NK-92 treated with Interleukin-12 subunit alpha and Interleukin-12 subunit beta, amount 100 ng/mL, for 24 hours (cell line): ENCODE data around the gene WWTR1.

Source experiments
- DNase-seq: peaks from one replicate; lab custom pipeline; 2025; lab: John Stamatoyannopoulos, UW

The WWTR1 gene

DNA sequence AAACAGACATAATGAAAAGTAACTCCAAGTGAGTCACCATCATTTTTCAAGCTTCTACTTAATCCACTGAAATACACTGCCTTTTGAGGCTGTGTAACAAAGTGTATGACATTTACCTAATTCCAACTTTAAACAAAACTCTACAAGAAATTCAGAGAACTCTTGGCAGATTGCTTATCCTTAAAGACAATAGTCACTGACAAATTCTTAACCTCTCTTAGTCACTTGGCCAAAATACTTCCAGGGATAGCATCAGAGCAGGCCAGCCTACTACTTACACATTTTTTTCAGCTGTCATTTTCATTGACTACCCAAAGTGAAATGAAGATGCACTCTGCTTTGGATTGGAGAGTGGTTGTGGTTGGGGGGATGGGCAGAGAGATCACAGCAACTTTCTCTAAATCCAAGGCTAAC lies 3.6 kb downstream of the WWTR1 start:
- no peak for DNase-seq

- no peak for DNase-seq
Observed at GRCh38 chr3:149653564-149653963, 4.3 kb downstream of the WWTR1 start.

GRCh38 chr3:149653136-149653535 lies 4.7 kb downstream of the WWTR1 start:
- DNase-seq = no peak

DNA sequence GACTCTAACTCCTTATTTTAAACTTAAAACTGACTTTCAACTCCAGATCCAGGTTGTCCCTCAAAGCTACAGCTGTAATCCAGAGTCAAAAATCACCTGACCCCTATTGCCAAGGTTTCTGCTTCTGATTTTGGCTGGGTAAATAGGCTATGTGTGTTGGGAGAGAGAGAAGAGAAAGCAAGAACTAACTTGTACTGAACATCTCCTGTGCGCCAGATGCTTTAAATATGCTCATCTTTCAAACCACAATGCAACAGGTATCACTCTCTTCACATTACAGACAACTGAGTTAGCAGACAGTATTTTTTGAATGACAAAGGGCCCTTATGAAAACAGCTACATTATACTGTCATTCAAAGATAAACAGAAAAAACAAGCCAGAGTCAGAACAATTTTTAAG lies 7.0 kb downstream of the WWTR1 start:
- no peak for DNase-seq

DNA sequence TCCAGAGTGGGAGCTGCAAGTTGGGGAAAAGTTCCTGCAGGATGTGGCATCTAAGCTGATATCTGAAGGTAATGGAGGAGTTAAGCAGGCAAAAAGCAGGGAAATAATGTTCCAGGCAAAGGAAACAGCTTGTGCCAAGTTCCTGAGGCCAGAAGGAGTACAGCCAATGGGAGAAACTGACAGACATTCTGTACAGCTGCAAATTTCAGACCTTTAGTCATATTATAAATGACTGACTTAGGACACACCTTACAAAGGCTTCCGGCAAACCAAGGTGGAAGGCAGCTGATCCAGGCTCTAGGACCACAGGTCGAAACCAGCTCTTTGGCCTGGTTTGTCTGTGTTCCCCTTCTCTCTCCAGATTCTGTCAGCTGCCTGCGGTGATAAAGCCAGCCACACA lies 9.3 kb downstream of the WWTR1 start:
- no peak for DNase-seq

DNA sequence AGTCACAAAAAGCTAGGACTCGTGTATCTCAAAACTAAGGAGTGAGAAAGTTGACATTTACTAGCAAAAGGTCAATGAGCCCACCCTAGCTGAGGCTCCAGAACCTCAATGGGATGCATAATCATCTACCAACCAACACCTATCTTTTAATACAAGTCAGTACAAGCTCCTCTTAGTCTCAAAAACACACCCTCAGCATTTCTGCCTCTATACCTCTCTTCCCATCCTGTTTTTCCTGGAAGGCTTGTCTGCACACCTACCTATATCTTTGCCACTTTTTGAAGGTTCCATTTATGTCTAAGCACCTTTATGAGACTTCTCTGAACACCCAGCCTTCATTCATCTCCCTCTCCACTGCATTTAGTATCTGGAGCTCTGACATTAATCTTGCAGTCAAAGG lies 10.0 kb downstream of the WWTR1 start:
- no peak for DNase-seq

GRCh38 chr3:149647285-149647684 lies 10.5 kb downstream of the WWTR1 start:
- no peak for DNase-seq

DNA sequence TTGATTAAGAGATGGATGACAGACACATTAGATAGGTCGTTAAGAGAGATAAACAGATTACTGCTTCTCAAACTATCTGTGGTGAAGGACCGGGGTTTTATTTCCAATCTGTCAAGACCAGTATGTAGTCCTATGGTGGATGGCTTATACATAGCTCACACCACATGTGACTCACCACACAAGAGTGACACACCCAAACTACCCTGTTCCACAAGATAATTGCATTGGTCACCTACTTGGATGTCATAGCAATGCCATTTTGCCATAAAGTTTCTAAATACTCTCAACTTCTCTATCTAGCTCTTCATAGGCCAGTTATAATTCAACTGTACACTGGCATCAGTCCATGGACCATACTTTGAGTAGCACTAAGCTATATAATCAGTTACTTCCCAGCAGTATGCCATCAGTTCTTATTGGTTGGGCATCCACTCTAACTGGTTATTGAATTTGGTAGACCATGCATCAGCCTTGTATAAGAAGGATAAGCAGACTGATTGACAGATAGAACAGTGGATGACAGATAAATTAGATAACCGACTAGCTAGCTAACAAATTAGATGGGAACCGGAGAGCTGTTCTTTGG lies 11.6 kb downstream of the WWTR1 start:
- no peak for DNase-seq

GRCh38 chr3:149643963-149644362 lies 13.9 kb downstream of the WWTR1 start:
- no peak for DNase-seq

DNA sequence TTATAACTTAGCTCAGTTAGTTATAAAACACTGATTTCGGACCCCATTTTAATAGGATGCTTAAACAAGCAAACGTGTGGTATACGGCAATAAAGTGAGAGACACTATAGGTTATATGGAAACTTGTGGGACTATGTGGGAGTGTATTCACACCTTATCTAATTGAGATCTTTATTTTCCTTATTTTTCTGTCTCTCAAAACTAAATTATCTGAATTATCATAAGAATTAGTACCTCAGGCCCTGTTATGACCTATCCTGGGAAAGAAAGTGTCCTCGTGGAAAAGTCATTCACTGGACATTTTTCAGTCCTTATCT lies 14.4 kb downstream of the WWTR1 start:
- DNase-seq = no peak

GRCh38 chr3:149640976-149641728 lies 16.7 kb downstream of the WWTR1 start:
- DNase-seq = no peak

GRCh38 chr3:149639093-149639486 lies 18.7 kb downstream of the WWTR1 start:
- DNase-seq = no peak

- DNase-seq = no peak
Observed at GRCh38 chr3:149638228-149639092, 19.4 kb downstream of the WWTR1 start.

- DNase-seq = no peak
Observed at GRCh38 chr3:149635396-149635795, 22.4 kb downstream of the WWTR1 start.

GRCh38 chr3:149634573-149634972 lies 23.3 kb downstream of the WWTR1 start:
- no peak for DNase-seq

GRCh38 chr3:149634072-149634471 lies 23.8 kb downstream of the WWTR1 start:
- no peak for DNase-seq

DNA sequence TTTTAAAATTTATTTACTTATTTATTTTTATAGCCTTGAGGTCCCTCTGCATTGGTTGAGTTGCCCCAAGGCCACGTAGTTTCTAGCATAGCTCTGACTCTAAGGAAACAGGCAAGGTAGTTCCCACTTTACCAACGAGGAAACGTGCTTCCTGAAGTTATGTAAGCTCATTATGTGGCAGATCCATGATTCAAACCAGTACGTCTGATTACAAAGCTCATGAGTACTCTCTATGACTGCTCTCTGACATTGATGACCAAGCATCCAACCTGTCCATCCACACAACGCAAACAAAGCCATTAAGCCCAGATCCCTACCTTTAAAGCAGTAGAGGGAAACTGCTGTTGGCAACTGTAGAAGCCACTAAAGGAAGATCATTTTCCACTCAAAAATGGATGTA lies 25.6 kb downstream of the WWTR1 start:
- DNase-seq = no peak

DNA sequence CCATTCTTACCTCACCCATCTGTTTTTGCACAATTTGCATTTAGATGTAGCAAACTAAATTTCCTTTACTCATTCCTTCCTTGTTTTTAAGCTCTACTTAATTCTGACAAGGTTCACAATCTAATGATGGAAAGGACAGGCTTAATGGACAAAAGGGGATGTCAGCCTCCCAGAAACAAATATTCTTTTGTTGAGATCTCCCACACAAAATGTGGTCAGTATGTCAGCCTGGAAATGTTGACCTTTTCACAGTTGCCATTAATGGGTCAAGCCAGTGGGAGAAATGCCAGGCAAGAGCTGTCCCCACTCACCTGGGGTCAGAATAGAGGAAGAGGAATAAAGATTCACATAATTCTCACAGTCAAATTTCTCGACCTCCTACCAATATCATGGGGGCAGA lies 27.0 kb downstream of the WWTR1 start:
- DNase-seq = no peak

DNA sequence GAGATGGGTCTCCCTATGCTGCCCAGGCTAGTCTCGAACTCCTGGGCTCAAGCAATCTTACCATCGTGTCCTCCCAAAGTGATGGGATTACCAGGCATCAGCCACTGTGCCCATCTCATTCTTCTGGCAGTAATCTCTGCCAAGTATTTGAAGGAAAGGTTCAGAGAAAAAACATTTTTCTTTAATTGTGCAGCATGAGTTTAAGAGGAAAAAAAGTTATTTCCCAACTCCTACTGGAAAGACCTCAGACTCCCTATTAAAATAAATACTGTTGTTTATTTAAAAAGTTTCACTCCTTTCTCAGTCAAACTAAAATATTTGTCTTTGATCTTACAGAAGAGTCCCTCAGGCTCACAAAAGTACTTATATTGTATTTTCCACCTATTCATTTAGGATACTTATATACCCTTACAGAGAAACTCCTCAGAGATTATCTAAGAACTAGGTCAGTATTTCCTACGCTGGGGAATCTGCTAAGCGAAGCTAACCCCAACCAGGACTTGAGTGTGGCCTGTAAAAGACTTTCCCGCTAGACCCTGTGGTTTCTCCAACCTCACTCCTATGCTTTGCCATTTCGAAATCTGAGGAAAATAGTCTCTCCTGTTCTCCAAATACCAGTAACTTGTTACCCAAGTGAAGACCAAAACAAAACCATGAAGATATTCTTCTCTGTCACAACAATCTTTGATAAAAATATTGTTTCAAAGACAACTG lies 28.7 kb downstream of the WWTR1 start:
- DNase-seq = no peak

DNA sequence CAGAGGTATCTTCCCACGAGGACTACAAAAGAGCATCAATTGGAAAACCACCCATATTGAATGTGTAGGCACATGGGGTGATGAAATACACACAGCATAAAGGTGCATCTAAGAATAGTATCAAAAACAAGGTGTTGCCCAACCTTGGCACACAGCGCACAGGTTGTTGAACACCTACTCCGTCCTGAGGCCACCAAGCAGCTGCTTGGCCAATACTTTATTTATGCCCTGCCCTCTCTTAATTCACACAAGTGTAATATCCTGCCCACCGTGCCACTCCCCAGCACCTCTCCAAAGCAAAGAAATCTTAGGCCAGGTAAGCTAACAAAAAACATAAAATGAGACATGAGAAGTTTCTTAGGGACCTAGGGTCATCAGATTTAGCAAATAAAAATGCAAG lies 31.2 kb downstream of the WWTR1 start:
- no peak for DNase-seq

DNA sequence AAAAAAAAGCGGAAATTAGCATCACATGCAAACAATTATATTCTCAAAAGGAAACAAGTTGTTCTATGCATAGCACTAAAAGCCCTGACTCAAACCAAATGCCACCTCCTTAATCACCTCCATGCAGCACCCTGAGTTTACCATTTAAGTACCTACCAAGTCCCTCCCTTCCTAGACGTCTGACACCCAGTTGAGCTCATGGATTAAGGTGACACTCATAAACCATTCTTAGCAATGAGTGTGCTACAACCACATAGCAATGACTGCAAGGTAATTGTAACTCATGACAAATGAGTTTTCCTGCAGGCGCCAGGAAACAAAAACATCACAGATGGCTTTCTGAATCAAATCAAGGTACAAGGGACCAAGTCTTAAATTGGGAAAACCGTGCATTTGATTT lies 32.0 kb downstream of the WWTR1 start:
- no peak for DNase-seq

GRCh38 chr3:149623824-149624223 lies 34.0 kb downstream of the WWTR1 start:
- DNase-seq = no peak
